ENCODE results near the gene NUP210L. TPM values are rescaled to one million over a fixed set of nuclear protein-coding genes. Genes with fewer than 3 reads are reported as not detected.

The NUP210L gene
- total RNA-seq, 1 experiment from 2014 or later: 0.10 TPM

DNA sequence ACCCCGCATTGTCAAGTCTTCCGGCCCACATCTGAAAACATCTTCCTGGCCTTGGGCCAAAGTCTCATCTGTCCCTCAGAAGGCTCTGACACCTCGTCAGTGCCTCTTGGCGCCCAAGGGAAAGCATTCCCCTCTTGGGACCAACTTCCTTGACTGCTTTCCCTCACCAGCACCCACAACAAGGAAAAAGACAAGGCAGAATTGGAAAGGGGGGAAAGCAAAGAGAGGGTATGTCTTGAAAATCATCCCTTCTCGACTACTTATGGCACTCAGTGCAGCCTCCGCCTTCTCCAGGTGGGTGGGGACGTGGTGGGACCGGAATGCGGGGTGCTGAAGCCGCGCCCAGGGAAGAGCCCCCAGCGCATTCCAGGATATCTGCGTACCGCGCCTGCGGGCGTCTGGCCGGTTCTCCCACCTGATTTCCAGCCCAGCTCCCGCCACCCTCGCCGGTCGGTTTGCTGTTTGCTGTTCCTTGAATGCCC, 191.0 kb downstream of the NUP210L start:
- intact Hi-C loops (cut with micrococcal nuclease): loop anchor here (5.0 kb wide), 1 partner anchor 182 kb away; no protein-coding TSS in a partner anchor
- RAD21 ChIA-PET (ENCODE audit: low non-redundant PET in 1 of 2, low total read pairs in 2 of 2, uncharacterized antibody in 2 of 2, unreplicated experiment in 2 of 2): interaction anchor here in 1 of 2 experiments (0.9 kb wide), 1 partner anchor 14 kb away, joined by 3 read pairs; the partner anchor contains the start of gene JTB
- CTCF ChIA-PET: interaction anchor here (0.8 to 2.1 kb wide), 2 partner anchors 18 to 23 kb away, joined by 3 to 9 read pairs; partner anchors contain the start of gene DENND4B
- peaks cover 5 to 11% of the 10 kb centered on the region in 2 experiments; a peak in 1 of 4 replicates for H3K36me3 ChIP-seq (ENCODE audit: control insufficient read depth in 1 of 2, insufficient read depth in 2 of 2, low read length in 2 of 2)
- DNase-seq (ENCODE audit: low read depth, low spot score) (peak; percentile 56), ATAC-seq (peak; percentile 33)
- H4K20me1 ChIP-seq (ENCODE audit: insufficient read depth): no peaks in the 10 kb centered on the region
- H3K4me2 ChIP-seq (ENCODE audit: low read length): peak overlapping the region; percentile 86
- no TSS peak for BruUV-seq (replicated peaks)
- H3K9me2 ChIP-seq (ENCODE audit: insufficient read depth): no peaks in the 10 kb centered on the region
- H3K9me3 ChIP-seq (ENCODE audit: control insufficient read depth in 1 of 2, insufficient read depth in 1 of 2, low read depth in 1 of 2, low read length in 2 of 2): no peaks in the 10 kb centered on the region
- no peak overlapping the region for H2AFZ ChIP-seq (ENCODE audit: low read depth, low read length, poor library complexity, severe bottlenecking)
- peaks cover 34% of the 10 kb centered on the region for H3K79me2 ChIP-seq (ENCODE audit: insufficient read depth, low read length)
- POLR2A ChIA-PET: interaction anchor here (0.8 to 2.8 kb wide), 5 partner anchors 10 to 171 kb away, joined by 3 to 18 read pairs (median 3); partner anchors contain the start of genes DENND4B and RPS27
- H3K27me3 ChIP-seq (ENCODE audit: insufficient read depth, low read length): no peaks in the 10 kb centered on the region
- H3K27ac ChIP-seq (ENCODE audit: low read depth, low read length): peak overlapping the region; percentile 93
- H3K4me1 ChIP-seq (ENCODE audit: control insufficient read depth in 1 of 2, insufficient read depth in 2 of 2, low read length in 2 of 2): peaks cover 29 to 62% of the 10 kb centered on the region in 2 experiments
- H3K9ac ChIP-seq (ENCODE audit: low read length): peak overlapping the region; percentile 96
- H3K4me3 ChIP-seq (replicated peaks in 1 of 2; ENCODE audit: low read depth in 1 of 2, low read length in 2 of 2): peak overlapping the region; percentile 94 to 97
- no peak for TF ChIP-seq ZNF274 (IDR thresholded peaks at IDR 0.05; ENCODE audit: low read depth, low read length)
- TF ChIP-seq POLR2A (IDR thresholded peaks at IDR 0.05; ENCODE audit: borderline replicate concordance, extremely low read depth, insufficient read depth, insufficient read length): peak; percentile 20
- TF ChIP-seq POLR2AphosphoS5 (IDR thresholded peaks at IDR 0.05; ENCODE audit: low read depth, low read length): peak; percentile 71
- TF ChIP-seq YY1 (IDR thresholded peaks at IDR 0.05; ENCODE audit: extremely low read depth, insufficient replicate concordance, low read depth, low read length): no peak
- TF ChIP-seq EZH2 (IDR thresholded peaks at IDR 0.05): no peak

DNA sequence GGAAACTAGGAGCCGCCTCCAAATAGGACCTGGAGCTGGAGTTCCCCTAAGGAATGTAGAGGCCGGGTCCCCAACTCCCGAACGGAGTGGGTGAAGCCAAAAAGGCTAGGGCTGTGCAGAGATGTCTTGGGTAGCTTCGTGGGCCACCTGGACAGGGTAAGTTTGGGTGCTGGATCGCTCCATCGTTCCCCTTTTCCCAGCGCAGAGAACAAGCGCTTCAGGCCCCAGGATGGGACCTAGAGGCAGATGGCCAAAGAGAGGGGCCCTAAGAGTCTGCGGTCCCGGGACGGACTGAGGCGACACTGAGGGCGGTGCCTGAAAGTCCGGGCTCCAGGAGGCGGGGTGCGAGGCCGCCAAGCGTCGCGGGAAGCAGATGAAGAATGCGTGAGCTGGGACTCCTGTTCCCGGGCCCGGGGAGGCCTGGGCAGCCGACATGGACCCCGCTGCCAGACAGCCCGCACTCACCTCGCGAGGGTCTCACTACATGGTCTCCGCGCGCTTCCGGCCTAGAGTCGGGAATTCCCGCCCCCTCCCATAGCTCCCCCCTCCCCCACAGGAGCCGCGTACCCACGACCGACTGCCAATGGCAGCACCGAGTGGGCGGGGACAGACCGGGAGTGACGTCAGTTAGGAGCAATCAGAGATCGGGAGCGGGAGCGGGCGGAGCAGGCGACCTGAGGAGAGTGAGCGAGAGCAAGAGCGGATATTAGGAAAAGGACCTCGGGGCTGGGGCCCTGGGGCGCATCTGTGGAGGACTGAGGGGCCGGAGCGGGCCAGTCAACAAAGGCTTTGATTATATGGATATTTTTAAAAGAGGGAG, 191.6 kb downstream of the NUP210L start, which contains the start of gene SLC39A1:
TSS of gene SLC39A1 (minus strand) at position 508 of the 820 bp plus-strand sequence. CDS start 822 bp downstream, outside the sequence.
- ChIA-PET RAD21 (ENCODE audit: low non-redundant PET in 1 of 2, low total read pairs in 2 of 2, uncharacterized antibody in 2 of 2, unreplicated experiment in 2 of 2) (interaction anchor here in 1 of 2 experiments (0.9 kb wide), 1 partner anchor 14 kb away, joined by 3 read pairs; the partner anchor contains the start of gene JTB), CTCF (interaction anchor here (0.8 to 2.1 kb wide), 2 partner anchors 17 to 24 kb away, joined by 3 to 9 read pairs; partner anchors contain the start of gene DENND4B), POLR2A (interaction anchor here (0.8 to 2.8 kb wide), 6 partner anchors 11 to 41 kb away, joined by 3 to 18 read pairs (median 4); partner anchors contain the start of genes DENND4B, GATAD2B and RPS27)
- Histone ChIP-seq H3K79me2 (ENCODE audit: insufficient read depth, low read length) (peaks cover 34% of the 10 kb centered on the region), H3K9me2 (ENCODE audit: insufficient read depth) (no peaks in the 10 kb centered on the region), H2AFZ (ENCODE audit: low read depth, low read length, poor library complexity, severe bottlenecking) (no peak within 1 kb of the TSS), H3K36me3 (ENCODE audit: control insufficient read depth in 1 of 2, insufficient read depth in 2 of 2, low read length in 2 of 2) (peaks cover 5 to 11% of the 10 kb centered on the region in 2 experiments; a peak in 1 of 4 replicates), H3K9me3 (ENCODE audit: control insufficient read depth in 1 of 2, insufficient read depth in 1 of 2, low read depth in 1 of 2, low read length in 2 of 2) (no peaks in the 10 kb centered on the region), H3K27ac (ENCODE audit: low read depth, low read length) (peak within 1 kb of the TSS; percentile 93), H4K20me1 (ENCODE audit: insufficient read depth) (no peaks in the 10 kb centered on the region), H3K4me3 (replicated peaks in 1 of 2; ENCODE audit: low read depth in 1 of 2, low read length in 2 of 2) (peak within 1 kb of the TSS; percentile 94 to 97), H3K4me1 (ENCODE audit: control insufficient read depth in 1 of 2, insufficient read depth in 2 of 2, low read length in 2 of 2) (peaks cover 26 to 61% of the 10 kb centered on the region in 2 experiments), H3K4me2 (ENCODE audit: low read length) (peak within 1 kb of the TSS; percentile 86), H3K27me3 (ENCODE audit: insufficient read depth, low read length) (no peaks in the 10 kb centered on the region), H3K9ac (ENCODE audit: low read length) (peak within 1 kb of the TSS; percentile 96)
- intact Hi-C loops (cut with micrococcal nuclease): loop anchor here (5.0 kb wide), 1 partner anchor 181 kb away; no protein-coding TSS in a partner anchor
- ATAC-seq (peak; percentile 69), DNase-seq (ENCODE audit: low read depth, low spot score) (peak; percentile 94)
- BruUV-seq (replicated peaks): TSS peak; percentile 43
- peak; percentile 62; the same call in 1 of the 2 replicates for TF ChIP-seq ZFX (IDR thresholded peaks at IDR 0.05)
- peak; percentile 41 for TF ChIP-seq YY1 (IDR thresholded peaks at IDR 0.05; ENCODE audit: extremely low read depth, insufficient replicate concordance, low read depth, low read length)
- TF ChIP-seq POLR2A (IDR thresholded peaks at IDR 0.05; ENCODE audit: borderline replicate concordance, extremely low read depth, insufficient read depth, insufficient read length): peak; percentile 90
- peak; percentile 83 for TF ChIP-seq POLR2AphosphoS5 (IDR thresholded peaks at IDR 0.05; ENCODE audit: low read depth, low read length)
- no peak for TF ChIP-seq JUND (IDR thresholded peaks at IDR 0.05)
- no peak for TF ChIP-seq FOSL1 (IDR thresholded peaks at IDR 0.05; ENCODE audit: low read depth)
